ENCODE data around the gene PALM3. TPM values are rescaled to one million over a fixed set of nuclear protein-coding genes. Genes with fewer than 3 reads are reported as not detected.
"Not testable (repeated sequence)": the region's sequence is repeated elsewhere in the genome, so short reads cannot be mapped to it uniquely, and the experiment has no call there.

The PALM3 gene
- total and polyA plus RNA-seq, 2 experiments from 2014 or later, result 16.6 to 45.8 TPM

DNA sequence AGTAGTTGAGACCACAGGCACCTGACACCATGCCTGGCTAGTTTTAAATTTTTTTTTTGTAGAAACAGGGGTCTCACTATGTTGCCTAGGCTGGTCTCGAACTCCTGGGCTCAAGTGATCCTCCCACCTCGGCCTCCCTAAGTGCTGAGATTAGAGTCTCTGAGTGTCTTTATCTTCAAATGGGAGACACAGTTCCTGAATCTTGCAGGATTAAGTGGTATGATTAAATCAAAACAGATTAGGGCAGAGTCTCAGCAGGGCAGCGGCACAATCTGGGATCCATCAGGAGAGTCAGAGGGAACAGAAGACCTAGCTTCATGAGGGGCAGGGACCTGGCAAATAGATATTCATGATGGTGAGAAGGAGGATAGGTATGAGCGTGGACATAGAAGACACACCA lies 33.0 kb downstream of the PALM3 start (continued):
- TF ChIP-seq, protein P1, sequence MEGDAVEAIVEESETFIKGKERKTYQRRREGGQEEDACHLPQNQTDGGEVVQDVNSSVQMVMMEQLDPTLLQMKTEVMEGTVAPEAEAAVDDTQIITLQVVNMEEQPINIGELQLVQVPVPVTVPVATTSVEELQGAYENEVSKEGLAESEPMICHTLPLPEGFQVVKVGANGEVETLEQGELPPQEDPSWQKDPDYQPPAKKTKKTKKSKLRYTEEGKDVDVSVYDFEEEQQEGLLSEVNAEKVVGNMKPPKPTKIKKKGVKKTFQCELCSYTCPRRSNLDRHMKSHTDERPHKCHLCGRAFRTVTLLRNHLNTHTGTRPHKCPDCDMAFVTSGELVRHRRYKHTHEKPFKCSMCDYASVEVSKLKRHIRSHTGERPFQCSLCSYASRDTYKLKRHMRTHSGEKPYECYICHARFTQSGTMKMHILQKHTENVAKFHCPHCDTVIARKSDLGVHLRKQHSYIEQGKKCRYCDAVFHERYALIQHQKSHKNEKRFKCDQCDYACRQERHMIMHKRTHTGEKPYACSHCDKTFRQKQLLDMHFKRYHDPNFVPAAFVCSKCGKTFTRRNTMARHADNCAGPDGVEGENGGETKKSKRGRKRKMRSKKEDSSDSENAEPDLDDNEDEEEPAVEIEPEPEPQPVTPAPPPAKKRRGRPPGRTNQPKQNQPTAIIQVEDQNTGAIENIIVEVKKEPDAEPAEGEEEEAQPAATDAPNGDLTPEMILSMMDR (conservative IDR thresholded peaks at IDR 0.05; ENCODE audit: low read depth in 2 of 2), result no peak
- TF ChIP-seq NANOG (IDR thresholded peaks at IDR 0.05; ENCODE audit: borderline replicate concordance) (no peak), EZH2 (IDR thresholded peaks at IDR 0.05; ENCODE audit: low read depth, unreplicated experiment) (no peak), CREB1 (CRISPR knock-in tag; IDR thresholded peaks at IDR 0.05; ENCODE audit: low read depth) (no peak)
- TF ChIP-seq, protein P2, sequence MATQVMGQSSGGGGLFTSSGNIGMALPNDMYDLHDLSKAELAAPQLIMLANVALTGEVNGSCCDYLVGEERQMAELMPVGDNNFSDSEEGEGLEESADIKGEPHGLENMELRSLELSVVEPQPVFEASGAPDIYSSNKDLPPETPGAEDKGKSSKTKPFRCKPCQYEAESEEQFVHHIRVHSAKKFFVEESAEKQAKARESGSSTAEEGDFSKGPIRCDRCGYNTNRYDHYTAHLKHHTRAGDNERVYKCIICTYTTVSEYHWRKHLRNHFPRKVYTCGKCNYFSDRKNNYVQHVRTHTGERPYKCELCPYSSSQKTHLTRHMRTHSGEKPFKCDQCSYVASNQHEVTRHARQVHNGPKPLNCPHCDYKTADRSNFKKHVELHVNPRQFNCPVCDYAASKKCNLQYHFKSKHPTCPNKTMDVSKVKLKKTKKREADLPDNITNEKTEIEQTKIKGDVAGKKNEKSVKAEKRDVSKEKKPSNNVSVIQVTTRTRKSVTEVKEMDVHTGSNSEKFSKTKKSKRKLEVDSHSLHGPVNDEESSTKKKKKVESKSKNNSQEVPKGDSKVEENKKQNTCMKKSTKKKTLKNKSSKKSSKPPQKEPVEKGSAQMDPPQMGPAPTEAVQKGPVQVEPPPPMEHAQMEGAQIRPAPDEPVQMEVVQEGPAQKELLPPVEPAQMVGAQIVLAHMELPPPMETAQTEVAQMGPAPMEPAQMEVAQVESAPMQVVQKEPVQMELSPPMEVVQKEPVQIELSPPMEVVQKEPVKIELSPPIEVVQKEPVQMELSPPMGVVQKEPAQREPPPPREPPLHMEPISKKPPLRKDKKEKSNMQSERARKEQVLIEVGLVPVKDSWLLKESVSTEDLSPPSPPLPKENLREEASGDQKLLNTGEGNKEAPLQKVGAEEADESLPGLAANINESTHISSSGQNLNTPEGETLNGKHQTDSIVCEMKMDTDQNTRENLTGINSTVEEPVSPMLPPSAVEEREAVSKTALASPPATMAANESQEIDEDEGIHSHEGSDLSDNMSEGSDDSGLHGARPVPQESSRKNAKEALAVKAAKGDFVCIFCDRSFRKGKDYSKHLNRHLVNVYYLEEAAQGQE (IDR thresholded peaks at IDR 0.05; ENCODE audit: unreplicated experiment), result no peak
- TF ChIP-seq, protein P3, sequence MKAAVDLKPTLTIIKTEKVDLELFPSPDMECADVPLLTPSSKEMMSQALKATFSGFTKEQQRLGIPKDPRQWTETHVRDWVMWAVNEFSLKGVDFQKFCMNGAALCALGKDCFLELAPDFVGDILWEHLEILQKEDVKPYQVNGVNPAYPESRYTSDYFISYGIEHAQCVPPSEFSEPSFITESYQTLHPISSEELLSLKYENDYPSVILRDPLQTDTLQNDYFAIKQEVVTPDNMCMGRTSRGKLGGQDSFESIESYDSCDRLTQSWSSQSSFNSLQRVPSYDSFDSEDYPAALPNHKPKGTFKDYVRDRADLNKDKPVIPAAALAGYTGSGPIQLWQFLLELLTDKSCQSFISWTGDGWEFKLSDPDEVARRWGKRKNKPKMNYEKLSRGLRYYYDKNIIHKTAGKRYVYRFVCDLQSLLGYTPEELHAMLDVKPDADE (IDR thresholded peaks at IDR 0.05), result no peak

DNA sequence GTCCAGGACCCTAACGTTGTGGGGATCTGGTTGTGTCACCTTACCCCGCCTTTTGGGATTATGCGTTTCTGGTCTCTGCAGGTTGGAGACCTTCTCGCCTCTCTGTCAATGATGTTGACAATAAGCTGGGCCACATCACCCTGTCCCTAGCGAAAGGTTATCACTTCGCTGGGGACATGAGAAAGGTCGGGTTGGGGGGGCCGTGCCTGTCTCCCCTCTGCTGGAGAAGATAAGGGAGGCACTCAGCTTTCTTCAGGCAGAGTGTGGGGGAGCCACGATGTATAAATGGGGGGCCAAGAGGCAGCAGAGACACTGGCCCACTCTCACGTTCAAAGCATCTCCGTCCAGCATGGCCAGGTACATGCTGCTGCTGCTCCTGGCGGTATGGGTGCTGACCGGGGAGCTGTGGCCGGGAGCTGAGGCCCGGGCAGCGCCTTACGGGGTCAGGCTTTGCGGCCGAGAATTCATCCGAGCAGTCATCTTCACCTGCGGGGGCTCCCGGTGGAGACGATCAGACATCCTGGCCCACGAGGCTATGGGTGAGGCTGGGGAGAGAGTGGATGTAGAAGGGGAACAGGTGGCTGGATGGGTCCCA lies 33.9 kb downstream of the PALM3 start, which contains the start of gene RLN3:
RLN3 (plus strand) TSS at position 293 of the 595 bp plus-strand sequence; CDS start at position 350, 57 bp downstream.
- Mint-ChIP-seq H3K9me3 (no peaks in the 10 kb centered on the region), H3K4me3 (no peak within 1 kb of the TSS), H3K27ac (no peak within 1 kb of the TSS), H3K27me3 (ENCODE audit: insufficient read depth, low read depth, poor library complexity) (peaks cover 13% of the 10 kb centered on the region), H3K36me3 (ENCODE audit: low read depth) (no peaks in the 10 kb centered on the region), H3K4me1 (peaks cover 8% of the 10 kb centered on the region; the same call in 2 of the 3 replicates)
- no peaks in the 10 kb centered on the region for H3K79me2 ChIP-seq (replicated peaks; ENCODE audit: insufficient read depth)
- no peak within 1 kb of the TSS for H2AFZ ChIP-seq
- no peak within 1 kb of the TSS for H3K4me3 ChIP-seq
- peaks cover 10% of the 10 kb centered on the region; the same call in 1 of the 2 replicates for H3K27me3 ChIP-seq (ENCODE audit: insufficient read depth)
- no peaks in the 10 kb centered on the region for H4K20me1 ChIP-seq (replicated peaks; ENCODE audit: insufficient read depth)
- H3F3A ChIP-seq (replicated peaks; ENCODE audit: low read depth), result peaks cover 3% of the 10 kb centered on the region; the same call in 1 of the 2 replicates
- no peak within 1 kb of the TSS for H3K4me2 ChIP-seq
- ATAC-seq (no peak), DNase-seq (ENCODE audit: low spot score) (no peak)
- H3K36me3 ChIP-seq (ENCODE audit: insufficient read depth), result no peaks in the 10 kb centered on the region
- TF ChIP-seq JUNB (IDR thresholded peaks at IDR 0.05; ENCODE audit: unreplicated experiment), result no peak
- TF ChIP-seq, protein P1 (conservative IDR thresholded peaks at IDR 0.05; ENCODE audit: low read depth in 2 of 2), result no peak
- no peak within 1 kb of the TSS for H3K27ac ChIP-seq (ENCODE audit: low read depth)
- H3K4me1 ChIP-seq (ENCODE audit: insufficient read depth), result peaks cover 4% of the 10 kb centered on the region; the same call in 1 of the 2 replicates
- H3K9me2 ChIP-seq (ENCODE audit: insufficient read depth), result no peaks in the 10 kb centered on the region

DNA sequence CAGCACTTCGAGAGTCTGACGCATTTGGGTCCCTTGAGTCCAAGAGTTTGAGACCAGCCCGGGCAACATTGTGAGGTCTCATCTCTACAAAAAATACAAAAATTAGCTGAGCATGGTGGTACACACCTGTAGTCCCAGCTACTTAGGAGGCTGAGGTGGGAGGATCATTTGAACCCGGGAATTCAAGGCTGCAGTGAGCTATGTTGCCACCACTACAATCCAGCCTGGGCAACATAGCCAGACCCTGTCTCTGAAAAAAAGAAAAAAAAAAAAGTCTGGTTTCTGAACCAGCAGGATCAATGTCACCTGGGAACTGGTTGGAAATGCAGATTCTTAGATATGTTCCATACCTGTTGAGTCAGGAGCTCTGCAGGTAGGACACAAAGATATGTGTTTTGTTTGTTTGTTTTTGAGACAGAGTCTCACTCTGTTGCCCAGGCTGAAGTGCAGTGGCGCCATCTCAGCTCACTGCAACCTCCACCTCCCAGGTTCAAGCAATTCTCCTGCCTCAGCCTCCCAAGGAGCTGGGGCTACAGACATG lies 35.2 kb downstream of the PALM3 start:
- not testable (repeated sequence) for H3K27ac ChIP-seq (ENCODE audit: low read depth); H3K4me3 ChIP-seq; ATAC-seq; H3K4me3 Mint-ChIP-seq; DNase-seq (ENCODE audit: low spot score); H3K4me2 ChIP-seq; H4K20me1 ChIP-seq (replicated peaks; ENCODE audit: insufficient read depth); H3K36me3 ChIP-seq (ENCODE audit: insufficient read depth); H3K27me3 ChIP-seq (ENCODE audit: insufficient read depth); H3K9me2 ChIP-seq (ENCODE audit: insufficient read depth); H3K36me3 Mint-ChIP-seq (ENCODE audit: low read depth); H3K4me1 Mint-ChIP-seq; H2AFZ ChIP-seq; H3K9me3 Mint-ChIP-seq; H3K4me1 ChIP-seq (ENCODE audit: insufficient read depth); H3K79me2 ChIP-seq (replicated peaks; ENCODE audit: insufficient read depth); H3K27ac Mint-ChIP-seq; H3F3A ChIP-seq (replicated peaks; ENCODE audit: low read depth)
- H3K27me3 Mint-ChIP-seq (ENCODE audit: insufficient read depth, low read depth, poor library complexity), result peaks cover 14% of the 10 kb centered on the region

Data from GM23338 (cell line).